Osteoblast (primary cell): Measurements from ENCODE around the gene ANTXRL. TPM values are rescaled to one million over a fixed set of nuclear protein-coding genes. Genes with fewer than 3 reads are reported as not detected.
A peak's percentile ranks its signal among the peaks of the same experiment; 100 is the strongest.
"Not testable (repeated sequence)": the region's sequence is repeated elsewhere in the genome, so short reads cannot be mapped to it uniquely, and the experiment has no call there.

Experiments used
- DNase-seq: peaks from one replicate; pipeline ENCODE4 v3.0.0; 2011; ENCODE audit warnings: low spot score, mixed read lengths; ENCODE audit not compliant: insufficient read length; ENCODE audit errors: missing footprints
- H2AFZ ChIP-seq: 2 replicates; pipeline ENCODE4 v1.6.0; 2011; ENCODE audit warnings: mild to moderate bottlenecking, low read length
- H3K27ac ChIP-seq: 2 replicates; pipeline ENCODE4 v1.5.1; 2011; ENCODE audit warnings: mild to moderate bottlenecking, low read depth, low read length, moderate library complexity
- H3K27me3 ChIP-seq: 2 replicates; pipeline ENCODE4 v1.6.0; 2012; ENCODE audit warnings: mild to moderate bottlenecking, control low read depth, inconsistent platforms, low read length, moderate library complexity; ENCODE audit not compliant: insufficient read depth
- H3K36me3 ChIP-seq: 2 replicates; pipeline ENCODE4 v1.5.1; 2011; ENCODE audit warnings: mild to moderate bottlenecking, low read length, control low read depth, moderate library complexity; ENCODE audit not compliant: insufficient read depth
- H3K4me1 ChIP-seq: 2 replicates; pipeline ENCODE4 v1.5.1; 2011; ENCODE audit warnings: mild to moderate bottlenecking, low read length, control low read depth, moderate library complexity; ENCODE audit not compliant: insufficient read depth
- H3K4me2 ChIP-seq: 2 replicates; pipeline ENCODE4 v1.6.0; 2011; ENCODE audit warnings: mild to moderate bottlenecking, low read length; ENCODE audit not compliant: insufficient read depth
- H3K4me3 ChIP-seq: fragments of 200-600 bp; sonication (generic); 3 replicates; pipeline ENCODE4 v1.5.1; 2012; ENCODE audit warnings: mild to moderate bottlenecking, low read length, inconsistent platforms; ENCODE audit not compliant: insufficient read depth
- H3K79me2 ChIP-seq: 2 replicates; pipeline ENCODE4 v1.6.0; 2012; ENCODE audit warnings: mild to moderate bottlenecking, low read length, control low read depth, inconsistent platforms; ENCODE audit not compliant: insufficient read depth
- H3K9me3 ChIP-seq: 2 replicates; pipeline ENCODE4 v1.5.1; 2011; ENCODE audit warnings: low read depth, low read length, control low read depth
- H4K20me1 ChIP-seq: 2 replicates; pipeline ENCODE4 v1.6.0; 2012; ENCODE audit warnings: mild to moderate bottlenecking, low read length, control low read depth; ENCODE audit not compliant: insufficient read depth
- total RNA-seq: library from RNA; depleted of rRNA; stranded (reverse); fragments of >200 nt; gene quantifications from 2 replicates; pipeline ENCODE4 v1.2.3, GENCODE V29; 2012
- TF ChIP-seq, protein P1 (sequence below): IDR thresholded peaks from 2 replicates; pipeline ENCODE4 v1.5.1; 2011; ENCODE audit warnings: mild to moderate bottlenecking, low read depth, low read length, moderate library complexity; ENCODE audit errors: extremely low read depth

The ANTXRL gene
- total RNA-seq, 1 donor, result not detected

DNA sequence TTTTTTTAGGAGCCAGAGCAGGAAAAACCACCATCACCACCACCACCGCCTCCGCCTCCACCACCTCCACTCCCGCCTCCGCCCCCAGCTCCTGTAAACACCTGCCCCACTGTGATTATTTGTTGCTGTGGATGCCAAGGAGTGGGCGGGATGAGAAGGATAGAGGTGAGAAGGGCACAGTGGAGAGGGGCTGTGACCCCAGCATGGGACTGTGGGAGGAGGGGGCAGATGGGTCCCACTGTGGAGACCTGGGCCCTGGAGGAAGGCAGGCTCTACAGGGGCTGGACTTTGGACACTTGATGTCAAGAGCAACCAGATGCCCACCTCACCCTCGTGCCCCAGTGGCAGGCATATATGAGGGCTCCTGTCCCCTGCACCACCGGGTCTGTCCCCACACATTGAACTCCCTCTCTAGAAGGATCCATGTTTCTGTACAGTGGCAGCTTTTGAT, 24.7 kb downstream of the ANTXRL start:
- no peak overlapping the region for H3K27ac ChIP-seq
- TF ChIP-seq, protein P1, sequence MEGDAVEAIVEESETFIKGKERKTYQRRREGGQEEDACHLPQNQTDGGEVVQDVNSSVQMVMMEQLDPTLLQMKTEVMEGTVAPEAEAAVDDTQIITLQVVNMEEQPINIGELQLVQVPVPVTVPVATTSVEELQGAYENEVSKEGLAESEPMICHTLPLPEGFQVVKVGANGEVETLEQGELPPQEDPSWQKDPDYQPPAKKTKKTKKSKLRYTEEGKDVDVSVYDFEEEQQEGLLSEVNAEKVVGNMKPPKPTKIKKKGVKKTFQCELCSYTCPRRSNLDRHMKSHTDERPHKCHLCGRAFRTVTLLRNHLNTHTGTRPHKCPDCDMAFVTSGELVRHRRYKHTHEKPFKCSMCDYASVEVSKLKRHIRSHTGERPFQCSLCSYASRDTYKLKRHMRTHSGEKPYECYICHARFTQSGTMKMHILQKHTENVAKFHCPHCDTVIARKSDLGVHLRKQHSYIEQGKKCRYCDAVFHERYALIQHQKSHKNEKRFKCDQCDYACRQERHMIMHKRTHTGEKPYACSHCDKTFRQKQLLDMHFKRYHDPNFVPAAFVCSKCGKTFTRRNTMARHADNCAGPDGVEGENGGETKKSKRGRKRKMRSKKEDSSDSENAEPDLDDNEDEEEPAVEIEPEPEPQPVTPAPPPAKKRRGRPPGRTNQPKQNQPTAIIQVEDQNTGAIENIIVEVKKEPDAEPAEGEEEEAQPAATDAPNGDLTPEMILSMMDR, result no peak
- no peaks in the 10 kb centered on the region for H3K79me2 ChIP-seq
- H4K20me1 ChIP-seq, result no peaks in the 10 kb centered on the region
- no peaks in the 10 kb centered on the region for H3K27me3 ChIP-seq
- no peaks in the 10 kb centered on the region for H3K36me3 ChIP-seq
- DNase-seq, result peak; percentile 56
- no peak overlapping the region for H3K4me2 ChIP-seq
- H3K9me3 ChIP-seq, result no peaks in the 10 kb centered on the region
- H3K4me3 ChIP-seq, result no peak overlapping the region
- no peak overlapping the region for H2AFZ ChIP-seq
- H3K4me1 ChIP-seq, result no peaks in the 10 kb centered on the region

DNA sequence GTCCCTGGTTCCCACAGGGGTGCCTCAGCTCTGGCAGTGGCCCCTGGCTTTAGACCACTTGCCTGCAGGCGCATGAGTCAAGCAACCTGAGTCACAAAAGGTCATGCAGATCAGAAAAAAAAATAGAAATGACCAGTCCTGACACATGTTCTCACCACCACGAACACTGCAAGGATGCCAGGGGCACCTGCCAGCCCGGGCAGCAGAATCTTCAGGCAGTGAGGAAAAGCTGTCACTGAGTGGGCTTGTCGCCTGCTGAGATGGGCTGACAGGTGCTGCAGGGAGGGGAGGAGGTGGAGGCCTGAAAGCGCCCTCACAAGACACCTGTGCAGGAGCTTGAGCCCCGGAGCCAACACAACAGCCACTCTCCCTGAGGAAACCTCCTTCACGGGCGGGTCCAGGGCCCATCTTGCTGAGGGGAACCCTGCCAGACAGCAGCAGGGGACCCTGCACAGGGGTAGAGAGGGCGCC, 25.2 kb downstream of the ANTXRL start:
- peak; percentile 29 for DNase-seq
- H3K36me3 ChIP-seq, H3K27me3 ChIP-seq: not testable (repeated sequence)

DNA sequence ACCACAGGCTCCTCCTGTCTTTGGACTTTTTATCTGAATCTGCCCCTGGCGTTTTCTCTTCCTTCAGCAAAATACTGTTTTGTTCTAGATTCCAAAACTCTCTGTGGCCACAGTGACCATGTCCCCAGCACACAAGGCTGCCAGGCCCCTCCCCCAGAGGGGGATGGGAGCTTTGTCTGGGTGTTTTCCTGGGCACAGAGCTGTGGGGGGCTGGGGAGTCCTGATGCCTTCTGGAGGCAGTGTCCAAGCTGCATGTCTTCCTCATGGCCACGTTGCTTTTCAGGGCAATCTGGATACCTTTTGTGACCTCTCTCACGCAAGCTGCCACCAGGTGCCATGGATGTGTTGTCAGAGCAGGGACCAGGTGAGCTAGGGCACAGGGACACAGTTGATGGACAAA, 26.2 kb downstream of the ANTXRL start:
- H4K20me1 ChIP-seq, result no peaks in the 10 kb centered on the region
- no peaks in the 10 kb centered on the region for H3K79me2 ChIP-seq
- H3K4me2 ChIP-seq, result no peak overlapping the region
- no peak overlapping the region for H3K27ac ChIP-seq
- H3K4me1 ChIP-seq, result no peaks in the 10 kb centered on the region
- no peak overlapping the region for H3K4me3 ChIP-seq
- TF ChIP-seq, protein P1, result no peak
- H3K9me3 ChIP-seq, result no peaks in the 10 kb centered on the region
- peak; percentile 46 for DNase-seq
- H3K36me3 ChIP-seq, result no peaks in the 10 kb centered on the region
- no peak overlapping the region for H2AFZ ChIP-seq
- peaks cover 2% of the 10 kb centered on the region for H3K27me3 ChIP-seq

More for the DNA sequence above, 25.2 kb downstream of the ANTXRL start:
- not testable (repeated sequence) for H3K27ac ChIP-seq, H4K20me1 ChIP-seq, H3K9me3 ChIP-seq, H3K4me1 ChIP-seq, H3K4me3 ChIP-seq, H3K4me2 ChIP-seq, H2AFZ ChIP-seq, H3K79me2 ChIP-seq

DNA sequence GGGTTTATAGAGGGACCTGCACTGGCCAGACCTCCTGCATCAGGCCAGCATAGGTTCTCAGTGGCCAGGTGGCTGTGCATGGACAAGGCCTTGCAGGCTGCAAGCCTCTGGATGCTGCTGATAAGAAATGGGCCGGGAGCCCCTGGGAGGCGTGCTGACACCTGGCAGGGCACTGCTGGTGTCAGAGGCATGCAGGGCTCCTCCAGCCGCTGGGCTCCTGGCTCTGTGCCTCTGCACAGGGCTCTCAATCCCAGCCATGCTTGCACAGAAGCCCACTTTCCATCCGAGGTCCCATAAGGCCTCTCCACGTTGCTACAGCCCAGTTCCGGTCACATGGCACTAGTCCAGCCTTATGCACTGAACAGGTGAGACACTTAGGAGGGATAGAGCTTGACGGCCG, 27.3 kb downstream of the ANTXRL start:
- Histone ChIP-seq H3K27me3 (peaks cover 12% of the 10 kb centered on the region), H3K27ac (no peak overlapping the region), H3K9me3 (no peaks in the 10 kb centered on the region), H3K36me3 (no peaks in the 10 kb centered on the region), H4K20me1 (no peaks in the 10 kb centered on the region), H3K4me3 (no peak overlapping the region), H3K4me1 (no peaks in the 10 kb centered on the region), H3K4me2 (no peak overlapping the region), H2AFZ (no peak overlapping the region), H3K79me2 (no peaks in the 10 kb centered on the region)
- DNase-seq, result no peak
- TF ChIP-seq, protein P1, result no peak

DNA sequence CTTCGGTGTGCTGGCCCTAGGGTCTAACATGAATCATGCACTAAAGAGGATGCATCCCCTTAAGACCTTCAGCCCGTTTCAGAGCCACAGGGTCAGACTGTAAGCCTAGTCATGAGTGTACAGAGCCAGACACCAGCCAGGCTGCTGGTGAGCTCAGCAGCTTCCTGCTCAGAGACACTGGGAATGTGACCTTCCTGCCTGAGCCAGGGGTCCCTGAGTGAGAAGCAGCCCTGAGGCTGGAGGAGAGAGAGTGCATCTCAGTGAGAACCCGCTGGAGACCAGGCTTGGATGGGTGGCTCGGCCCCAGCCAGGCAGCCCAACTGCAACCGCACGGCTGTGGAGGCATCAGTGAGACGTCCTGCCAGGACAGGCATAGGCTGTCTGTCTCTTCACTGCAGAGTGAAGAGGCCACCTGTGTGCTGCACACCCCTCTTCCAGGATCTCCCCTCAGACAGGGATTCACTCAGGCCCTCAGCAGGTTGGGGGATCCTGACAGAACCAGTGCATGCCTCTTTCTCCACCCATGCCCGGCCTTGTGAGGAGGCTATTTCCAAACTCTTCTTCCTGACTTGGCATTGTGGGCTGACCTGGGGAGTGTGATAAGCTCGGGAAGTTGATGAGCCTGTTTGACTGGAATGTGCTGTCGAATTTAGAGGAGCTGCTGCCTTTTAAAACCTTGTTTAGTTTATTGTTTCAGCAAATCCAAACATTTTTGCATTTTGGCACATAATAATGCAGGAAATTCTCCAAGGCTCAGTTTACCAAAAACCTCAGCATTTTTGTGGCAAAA, 28.5 kb downstream of the ANTXRL start:
- not testable (repeated sequence) for H3K27ac ChIP-seq, H2AFZ ChIP-seq, H4K20me1 ChIP-seq, H3K4me2 ChIP-seq, H3K9me3 ChIP-seq, H3K36me3 ChIP-seq, H3K4me1 ChIP-seq, H3K4me3 ChIP-seq, H3K79me2 ChIP-seq
- DNase-seq, result peak; percentile 23
- H3K27me3 ChIP-seq, result peaks cover 17% of the 10 kb centered on the region
